GM18873 (cell line): ENCODE measurements around the gene CPSF3.
A peak's percentile ranks its signal among the peaks of the same experiment; 100 is the strongest.

ENCODE experiments used
- ATAC-seq: cut with Tn5 transposase; IDR thresholded peaks from one replicate; pipeline ENCODE4 v1.9.1; 2021; ENCODE audit warnings: mild to moderate bottlenecking, moderate library complexity, moderate number of reproducible peaks; ENCODE audit not compliant: unreplicated experiment, low FRiP score

The CPSF3 gene

GRCh38 chr2:9416962-9417316, 6.5 kb upstream of the CPSF3 start:
- no peak for ATAC-seq

GRCh38 chr2:9417725-9418124, 5.7 kb upstream of the CPSF3 start:
- ATAC-seq: no peak

DNA sequence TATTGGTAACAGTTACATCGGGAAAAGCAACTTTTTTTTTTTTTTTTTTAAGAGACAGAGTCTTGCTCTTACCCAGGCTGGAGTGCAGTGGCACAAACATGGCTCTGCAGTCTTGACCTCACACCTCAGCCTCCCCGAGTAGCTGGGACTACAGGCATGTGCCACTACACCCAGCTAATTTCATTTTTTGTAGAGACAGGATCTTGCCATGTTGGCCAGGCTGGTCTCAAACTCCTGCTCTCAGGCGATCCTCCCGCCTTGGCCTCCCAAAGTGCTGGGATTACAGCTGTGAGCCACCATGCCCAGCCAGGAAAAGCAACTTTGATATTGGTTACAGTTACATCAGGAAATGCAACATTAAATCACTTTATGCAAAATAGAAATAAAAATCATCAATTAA, 4.7 kb upstream of the CPSF3 start:
- no peak for ATAC-seq

DNA sequence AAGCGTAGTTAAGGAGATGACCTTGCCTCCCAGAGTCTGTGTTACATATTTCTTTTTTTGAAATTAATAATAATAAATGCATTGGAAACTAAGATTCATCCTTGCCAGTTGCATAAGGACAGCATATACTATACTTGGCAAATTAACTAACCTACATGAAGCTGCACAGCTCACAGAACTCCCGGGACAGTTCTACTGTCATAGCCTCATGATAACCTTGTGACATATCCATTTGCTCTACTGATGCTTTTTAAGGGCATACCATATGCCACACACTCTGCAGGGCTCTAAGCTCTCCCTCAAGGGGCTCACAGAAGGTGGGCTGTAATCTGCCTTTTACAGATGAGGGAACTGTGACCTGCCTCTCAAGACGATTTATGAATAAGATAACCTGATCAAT, 3.9 kb upstream of the CPSF3 start:
- ATAC-seq: no peak

DNA sequence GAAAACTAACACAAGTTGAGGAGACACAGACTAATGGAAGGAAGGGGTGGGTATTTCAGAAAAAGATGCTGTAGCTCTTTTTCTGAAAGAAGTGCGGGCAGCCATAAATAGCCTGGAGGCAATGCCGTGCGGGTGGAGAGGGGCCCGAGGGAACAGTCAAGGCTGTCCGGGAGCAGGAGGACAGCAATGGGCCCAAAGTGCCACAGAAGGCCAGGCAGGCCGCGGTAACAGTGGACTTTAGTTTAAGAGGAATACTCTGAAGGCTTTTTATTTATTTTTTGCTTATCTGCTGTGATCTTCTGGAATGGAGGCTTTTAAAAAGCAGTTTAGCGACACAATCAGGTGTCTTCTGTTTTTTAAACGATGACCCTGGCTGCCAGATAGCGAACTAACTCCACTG, 3.0 kb upstream of the CPSF3 start:
- ATAC-seq: no peak

DNA sequence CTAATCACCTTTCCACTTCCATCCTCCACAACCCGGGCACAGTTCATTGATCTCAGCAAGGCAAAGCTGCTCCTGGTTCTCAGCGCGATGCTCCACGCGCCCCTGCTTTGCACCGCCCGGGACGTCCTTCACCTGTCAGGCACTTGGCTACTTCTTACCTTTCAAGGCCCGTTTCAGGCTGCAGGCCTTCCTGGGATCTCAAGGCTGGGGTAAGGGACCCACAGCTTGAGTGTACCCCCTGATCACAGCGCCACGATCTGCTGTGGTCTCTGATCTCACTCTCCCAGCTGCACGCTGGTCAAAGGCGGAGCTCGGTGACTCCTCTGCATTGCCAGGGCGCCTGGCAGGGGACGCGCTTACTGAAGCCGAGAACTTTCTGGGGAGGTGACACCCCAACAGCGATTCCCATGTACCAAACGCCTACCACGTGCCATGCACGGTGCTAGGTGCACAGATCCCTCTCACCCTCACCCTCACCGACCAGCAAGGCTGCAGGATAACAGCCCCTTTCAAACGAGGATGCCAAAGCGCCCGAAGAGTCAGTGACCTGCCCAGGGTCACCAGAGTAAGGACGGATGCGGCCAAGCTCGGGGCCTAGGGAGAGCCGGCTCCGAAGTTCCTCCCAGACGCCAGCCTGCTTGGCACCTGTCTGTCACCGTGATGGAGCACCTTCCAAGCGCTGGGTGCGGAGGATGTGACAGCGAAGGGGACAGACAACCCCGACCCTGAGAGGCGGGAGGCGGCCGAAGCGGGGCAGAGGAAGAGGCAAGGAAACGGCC, 944 bp upstream of the CPSF3 start:
- peak; percentile 27 for ATAC-seq

GRCh38 chr2:9423922-9424272, 443 bp downstream of the CPSF3 start:
- peak; percentile 6 for ATAC-seq

DNA sequence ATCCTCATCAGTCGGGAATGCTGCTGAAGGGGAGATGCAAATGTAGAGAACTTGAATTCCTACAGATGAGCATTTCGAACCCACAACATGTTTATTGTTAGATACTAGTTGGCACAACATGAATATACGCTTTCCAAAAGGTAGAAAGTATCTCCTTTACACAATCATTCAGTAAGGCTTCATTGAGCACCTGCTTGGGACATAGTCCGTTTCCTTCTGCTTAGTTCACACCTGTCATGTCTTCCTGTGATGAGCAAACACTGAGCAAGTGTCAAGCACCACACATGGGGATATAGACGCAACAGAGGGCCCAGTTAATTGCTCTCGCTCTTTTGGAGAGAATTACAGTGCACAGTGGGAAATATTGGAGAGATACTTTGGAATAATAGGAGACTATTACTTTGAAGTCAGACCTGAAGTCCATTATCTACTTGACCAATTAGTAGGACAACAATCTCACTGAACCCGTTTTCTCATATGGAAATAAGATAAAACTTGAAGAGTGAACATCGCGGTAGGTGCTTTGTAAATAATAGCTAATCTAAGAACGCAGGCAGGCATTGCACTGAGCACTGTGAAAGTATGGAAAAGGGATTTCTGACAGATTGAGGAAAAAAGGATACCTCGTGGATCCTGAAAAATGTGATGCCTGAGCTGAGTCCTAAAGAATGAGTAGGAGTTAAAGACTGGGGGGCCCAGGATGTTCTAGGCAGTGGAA, 1.2 kb downstream of the CPSF3 start:
- ATAC-seq: no peak

GRCh38 chr2:9428965-9429577, 5.6 kb downstream of the CPSF3 start:
- ATAC-seq: no peak

DNA sequence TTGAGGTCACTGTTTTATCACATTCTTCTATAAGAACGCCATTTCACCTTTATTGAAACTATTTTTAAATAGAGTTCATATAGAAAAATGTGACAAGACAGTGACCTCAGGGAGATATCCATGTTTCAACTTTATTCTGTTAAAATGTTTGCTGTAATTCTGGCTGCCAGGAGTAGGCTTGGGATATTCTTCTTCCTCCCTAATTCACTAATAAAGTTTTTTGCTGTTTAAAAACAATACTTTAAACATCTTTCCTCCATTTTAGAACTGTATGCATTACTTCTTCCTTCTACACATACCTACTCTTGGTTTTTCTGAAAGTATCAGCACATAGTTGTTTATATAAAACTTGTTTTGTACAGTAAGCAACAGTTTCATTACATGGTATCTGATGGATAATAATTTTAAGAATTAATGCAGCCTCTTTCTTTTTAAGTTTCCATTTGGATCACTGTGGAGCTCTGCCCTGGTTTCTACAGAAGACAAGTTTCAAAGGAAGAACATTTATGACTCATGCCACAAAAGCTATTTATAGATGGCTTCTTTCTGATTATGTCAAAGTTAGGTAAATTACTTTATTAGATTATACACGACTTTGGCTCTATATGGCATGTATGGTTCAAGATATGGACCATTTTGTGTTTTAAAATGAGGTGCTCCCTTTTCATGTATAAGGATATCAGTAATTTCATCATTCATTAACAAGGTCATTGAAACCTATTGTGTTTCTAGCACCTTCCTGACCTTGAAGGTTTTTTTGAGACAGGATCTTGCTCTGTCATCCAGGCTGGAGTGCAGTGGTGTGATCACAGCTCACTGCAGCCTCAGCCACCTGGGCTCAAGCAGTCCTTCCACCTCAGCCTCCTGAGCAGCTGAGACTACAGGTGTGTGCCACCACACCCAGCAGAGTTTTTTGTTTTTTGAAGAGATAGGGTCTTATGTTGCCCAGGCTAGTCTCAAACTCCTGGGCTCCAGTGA, 7.2 kb downstream of the CPSF3 start:
- no peak for ATAC-seq

- no peak for ATAC-seq
Measured at GRCh38 chr2:9434489-9434888, 11.0 kb downstream of the CPSF3 start.

DNA sequence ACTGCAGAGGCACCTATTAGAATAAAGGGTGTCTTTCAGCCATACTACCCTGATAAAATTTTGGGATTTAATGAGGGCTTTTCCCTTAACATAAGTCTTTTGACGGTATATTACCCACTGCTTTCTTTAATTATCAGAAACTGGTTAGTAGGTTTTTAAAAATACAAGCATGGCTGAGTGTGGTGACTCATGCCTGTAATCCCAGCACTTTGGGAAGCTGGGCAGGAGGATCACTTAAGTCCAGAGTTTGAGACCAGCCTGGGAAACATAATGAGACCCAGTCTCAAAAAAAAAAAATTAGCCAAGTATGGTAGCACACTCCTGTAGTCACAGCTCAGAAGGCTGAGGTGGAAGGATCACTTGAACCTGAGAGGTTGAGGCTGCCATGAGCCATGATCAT, 16.1 kb downstream of the CPSF3 start:
- ATAC-seq: no peak

- no peak for ATAC-seq
Measured at GRCh38 chr2:9440058-9440727, 16.7 kb downstream of the CPSF3 start.

- no peak for ATAC-seq
Measured at GRCh38 chr2:9441556-9441955, 18.1 kb downstream of the CPSF3 start.

DNA sequence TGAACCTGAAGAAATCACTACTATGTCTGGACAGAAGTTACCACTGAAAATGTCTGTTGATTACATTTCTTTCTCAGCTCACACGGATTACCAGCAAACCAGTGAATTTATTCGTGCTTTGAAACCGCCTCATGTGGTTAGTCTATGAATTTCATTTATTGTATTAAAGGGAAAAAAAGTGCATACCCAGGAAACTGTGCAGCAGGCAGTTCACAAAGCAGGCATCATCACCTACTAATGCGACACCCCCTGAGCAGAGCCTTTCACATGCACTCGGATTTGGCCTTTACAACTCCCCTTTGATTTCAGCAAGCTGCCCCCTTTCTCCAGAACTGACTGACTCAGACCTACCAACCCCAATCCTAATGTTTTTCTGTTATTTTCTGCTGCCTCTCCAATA, 20.1 kb downstream of the CPSF3 start:
- no peak for ATAC-seq

- no peak for ATAC-seq
Measured at GRCh38 chr2:9445089-9445488, 21.6 kb downstream of the CPSF3 start.

DNA sequence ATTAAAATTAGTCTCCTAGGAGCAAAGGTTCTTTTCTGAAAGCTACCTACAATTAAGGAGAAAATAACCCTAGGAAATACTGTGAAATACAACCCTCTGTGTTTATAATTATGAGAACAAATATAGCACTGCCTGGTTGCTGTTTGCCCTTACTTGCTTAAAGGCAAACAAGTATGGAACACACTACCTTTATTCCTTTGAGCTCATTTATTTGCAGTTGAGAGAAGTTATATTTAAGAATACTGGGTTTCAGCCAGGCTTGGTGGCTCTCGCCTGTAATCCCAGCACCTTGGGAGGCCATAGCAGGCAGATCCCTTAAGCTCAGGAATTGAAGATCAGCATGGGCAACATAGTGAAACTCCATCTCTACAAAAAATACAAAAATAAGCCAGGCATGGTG, 27.8 kb downstream of the CPSF3 start:
- ATAC-seq: no peak

DNA sequence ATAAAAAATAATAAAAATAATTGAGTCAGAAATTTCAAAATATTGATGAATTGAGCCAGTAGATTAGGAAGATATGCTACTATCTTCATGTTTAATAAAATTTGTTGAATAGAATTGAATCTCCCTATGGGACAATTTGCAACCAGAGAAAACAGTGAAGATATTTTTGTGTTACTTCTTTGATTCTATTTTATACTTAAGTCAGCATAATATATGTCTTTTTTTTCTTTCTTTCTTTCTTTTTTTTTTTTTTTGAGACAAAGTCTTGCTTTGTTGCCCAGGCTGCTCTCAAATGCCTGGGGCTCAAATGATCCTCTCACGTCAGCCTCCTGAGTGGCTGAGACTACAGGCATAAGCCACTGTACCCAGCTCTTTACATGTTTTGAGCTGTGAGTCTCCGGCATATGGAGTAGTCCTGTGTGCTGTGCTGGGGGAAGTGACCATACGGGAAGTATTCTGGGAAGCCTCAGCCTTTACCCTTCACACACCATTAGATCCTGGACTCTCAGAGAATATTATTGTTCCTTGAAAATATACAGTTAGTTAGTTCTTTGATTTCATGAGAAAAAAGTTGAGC, 37.1 kb downstream of the CPSF3 start:
- no peak for ATAC-seq

- ATAC-seq: no peak
Measured at GRCh38 chr2:9461079-9461478, 37.6 kb downstream of the CPSF3 start.

DNA sequence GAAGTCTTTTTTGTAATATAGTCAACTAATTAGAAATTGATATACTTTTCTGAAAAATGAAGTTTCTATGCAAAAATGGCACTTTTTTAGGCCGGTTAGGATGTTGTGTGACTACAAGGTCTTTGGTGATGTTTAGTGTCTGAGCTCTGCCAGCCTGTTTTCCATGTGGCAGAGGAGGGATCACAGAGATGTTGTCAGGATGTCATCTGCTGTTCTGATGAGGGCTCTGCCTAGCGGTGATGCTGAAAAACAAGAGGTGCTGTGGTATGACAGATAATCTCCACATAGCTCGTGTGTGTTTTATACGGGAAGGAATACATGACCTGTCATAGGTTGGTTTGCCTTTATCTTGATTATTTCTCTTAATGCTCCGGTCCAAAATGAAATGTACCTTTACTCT, 38.9 kb downstream of the CPSF3 start:
- ATAC-seq: no peak
